Esophagus squamous epithelium (tissue), 4 donors: ENCODE results near the gene PCDHB10.
"Not testable (repeated sequence)": the region's sequence is repeated elsewhere in the genome, so short reads cannot be mapped to it uniquely, and the experiment has no call there.

ENCODE experiments used
- POLR2A ChIP-seq, 4 donors: fragments of 450-650 bp; IDR thresholded peaks; one replicate each; pipeline ENCODE4 v1.6.1; 2017; ENCODE audit warnings: antibody characterized with exemption in 4 of 4, mild to moderate bottlenecking in 4 of 4, moderate library complexity in 3 of 4
- TF ChIP-seq, protein P1 (sequence below), 6 experiments: fragments of 450-650 bp in 4 of 6; fragments of 200-600 bp in 2 of 6; sonication (generic) in 2 of 6; IDR thresholded peaks; one replicate each; pipeline ENCODE4 v1.5.1; 2016 to 2019; ENCODE audit warnings: antibody characterized with exemption in 6 of 6, mild to moderate bottlenecking in 4 of 6, moderate library complexity in 4 of 6

DNA sequence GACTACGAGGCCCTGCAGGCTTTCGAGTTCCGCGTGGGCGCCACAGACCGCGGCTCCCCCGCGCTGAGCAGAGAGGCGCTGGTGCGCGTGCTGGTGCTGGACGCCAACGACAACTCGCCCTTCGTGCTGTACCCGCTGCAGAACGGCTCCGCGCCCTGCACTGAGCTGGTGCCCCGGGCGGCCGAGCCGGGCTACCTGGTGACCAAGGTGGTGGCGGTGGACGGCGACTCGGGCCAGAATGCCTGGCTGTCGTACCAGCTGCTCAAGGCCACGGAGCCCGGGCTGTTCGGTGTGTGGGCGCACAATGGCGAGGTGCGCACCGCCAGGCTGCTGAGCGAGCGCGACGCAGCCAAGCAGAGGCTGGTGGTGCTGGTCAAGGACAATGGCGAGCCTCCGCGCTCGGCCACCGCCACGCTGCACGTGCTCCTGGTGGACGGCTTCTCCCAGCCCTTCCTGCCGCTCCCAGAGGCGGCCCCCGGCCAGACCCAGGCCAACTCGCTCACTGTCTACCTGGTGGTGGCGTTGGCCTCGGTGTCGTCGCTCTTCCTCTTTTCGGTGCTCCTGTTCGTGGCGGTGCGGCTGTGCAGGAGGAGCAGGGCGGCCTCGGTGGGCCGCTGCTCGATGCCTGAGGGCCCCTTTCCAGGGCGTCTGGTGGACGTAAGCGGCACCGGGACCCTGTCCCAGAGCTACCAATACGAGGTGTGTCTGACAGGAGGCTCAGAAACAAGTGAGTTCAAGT, 7.9 kb upstream of the PCDHB10 start:
- TF ChIP-seq, protein P1, sequence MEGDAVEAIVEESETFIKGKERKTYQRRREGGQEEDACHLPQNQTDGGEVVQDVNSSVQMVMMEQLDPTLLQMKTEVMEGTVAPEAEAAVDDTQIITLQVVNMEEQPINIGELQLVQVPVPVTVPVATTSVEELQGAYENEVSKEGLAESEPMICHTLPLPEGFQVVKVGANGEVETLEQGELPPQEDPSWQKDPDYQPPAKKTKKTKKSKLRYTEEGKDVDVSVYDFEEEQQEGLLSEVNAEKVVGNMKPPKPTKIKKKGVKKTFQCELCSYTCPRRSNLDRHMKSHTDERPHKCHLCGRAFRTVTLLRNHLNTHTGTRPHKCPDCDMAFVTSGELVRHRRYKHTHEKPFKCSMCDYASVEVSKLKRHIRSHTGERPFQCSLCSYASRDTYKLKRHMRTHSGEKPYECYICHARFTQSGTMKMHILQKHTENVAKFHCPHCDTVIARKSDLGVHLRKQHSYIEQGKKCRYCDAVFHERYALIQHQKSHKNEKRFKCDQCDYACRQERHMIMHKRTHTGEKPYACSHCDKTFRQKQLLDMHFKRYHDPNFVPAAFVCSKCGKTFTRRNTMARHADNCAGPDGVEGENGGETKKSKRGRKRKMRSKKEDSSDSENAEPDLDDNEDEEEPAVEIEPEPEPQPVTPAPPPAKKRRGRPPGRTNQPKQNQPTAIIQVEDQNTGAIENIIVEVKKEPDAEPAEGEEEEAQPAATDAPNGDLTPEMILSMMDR (IDR thresholded peaks at IDR 0.05): not testable (repeated sequence)
- not testable (repeated sequence) for TF ChIP-seq POLR2A (IDR thresholded peaks at IDR 0.05)
